ENCODE results near the gene MATCAP1.

MATCAP1 gene

GRCh38 chr16:67179421-67180080 is 4.2 kb downstream of the MATCAP1 start:
- no peak overlapping the region for H3K4me3 ChIP-seq (ENCODE audit: low read depth, low read length)
- peaks cover 4% of the 10 kb centered on the region; the same call in 1 of the 2 replicates for H3K4me1 ChIP-seq
- H3K36me3 ChIP-seq, result no peaks in the 10 kb centered on the region
- peak; percentile 35 for TF ChIP-seq CTCF (IDR thresholded peaks at IDR 0.05; ENCODE audit: low read depth, low read length)
- H3K27me3 ChIP-seq, result no peaks in the 10 kb centered on the region
- no peak for DNase-seq
- H3K9me3 ChIP-seq, result no peaks in the 10 kb centered on the region

- TF ChIP-seq CTCF (IDR thresholded peaks at IDR 0.05; ENCODE audit: low read depth, low read length), result no peak
- peak overlapping the region; percentile 57 for H3K4me3 ChIP-seq (ENCODE audit: low read depth, low read length)
- H3K36me3 ChIP-seq, result no peaks in the 10 kb centered on the region
- peak; percentile 75 for DNase-seq
- H3K4me1 ChIP-seq, result peaks cover 4% of the 10 kb centered on the region; the same call in 1 of the 2 replicates
- H3K9me3 ChIP-seq, result no peaks in the 10 kb centered on the region
- no peaks in the 10 kb centered on the region for H3K27me3 ChIP-seq
These were observed 5.7 kb downstream of the MATCAP1 start for GRCh38 chr16:67177743-67178699.

- H3K4me1 ChIP-seq, result peaks cover 4% of the 10 kb centered on the region; the same call in 1 of the 2 replicates
- TF ChIP-seq CTCF (IDR thresholded peaks at IDR 0.05; ENCODE audit: low read depth, low read length), result no peak
- no peaks in the 10 kb centered on the region for H3K36me3 ChIP-seq
- H3K4me3 ChIP-seq (ENCODE audit: low read depth, low read length), result no peak overlapping the region
- DNase-seq, result no peak
- no peaks in the 10 kb centered on the region for H3K27me3 ChIP-seq
- H3K9me3 ChIP-seq, result no peaks in the 10 kb centered on the region
These were observed 7.1 kb downstream of the MATCAP1 start for GRCh38 chr16:67176662-67177061.

- Histone ChIP-seq H3K9me3 (no peaks in the 10 kb centered on the region), H3K4me3 (ENCODE audit: low read depth, low read length) (peak overlapping the region; percentile 65), H3K4me1 (peaks cover 13% of the 10 kb centered on the region), H3K27me3 (no peaks in the 10 kb centered on the region), H3K36me3 (no peaks in the 10 kb centered on the region)
- DNase-seq, result no peak
- TF ChIP-seq CTCF (IDR thresholded peaks at IDR 0.05; ENCODE audit: low read depth, low read length), result no peak
These were observed 9.0 kb downstream of the MATCAP1 start for GRCh38 chr16:67174706-67175231.

- no peaks in the 10 kb centered on the region for H3K9me3 ChIP-seq
- H3K36me3 ChIP-seq, result no peaks in the 10 kb centered on the region
- TF ChIP-seq CTCF (IDR thresholded peaks at IDR 0.05; ENCODE audit: low read depth, low read length), result peak; percentile 25; the same call in 1 of the 2 replicates
- peaks cover 18% of the 10 kb centered on the region for H3K4me1 ChIP-seq
- H3K4me3 ChIP-seq (ENCODE audit: low read depth, low read length), result peak overlapping the region; percentile 65
- no peaks in the 10 kb centered on the region for H3K27me3 ChIP-seq
- DNase-seq, result peak; percentile 95
These were observed 9.7 kb downstream of the MATCAP1 start for GRCh38 chr16:67173808-67174705.

All from BE2C (cell line).